Kasumi-1 (cell line): Measurements from ENCODE around the gene RPP25L.
"Not testable (repeated sequence)": the region's sequence is repeated elsewhere in the genome, so short reads cannot be mapped to it uniquely, and the experiment has no call there.

Source experiments
- DNase-seq, 2 experiments: peaks; one replicate each; lab custom pipeline; 2025; lab: John Stamatoyannopoulos, UW

Gene RPP25L, protein sequence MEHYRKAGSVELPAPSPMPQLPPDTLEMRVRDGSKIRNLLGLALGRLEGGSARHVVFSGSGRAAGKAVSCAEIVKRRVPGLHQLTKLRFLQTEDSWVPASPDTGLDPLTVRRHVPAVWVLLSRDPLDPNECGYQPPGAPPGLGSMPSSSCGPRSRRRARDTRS

DNA sequence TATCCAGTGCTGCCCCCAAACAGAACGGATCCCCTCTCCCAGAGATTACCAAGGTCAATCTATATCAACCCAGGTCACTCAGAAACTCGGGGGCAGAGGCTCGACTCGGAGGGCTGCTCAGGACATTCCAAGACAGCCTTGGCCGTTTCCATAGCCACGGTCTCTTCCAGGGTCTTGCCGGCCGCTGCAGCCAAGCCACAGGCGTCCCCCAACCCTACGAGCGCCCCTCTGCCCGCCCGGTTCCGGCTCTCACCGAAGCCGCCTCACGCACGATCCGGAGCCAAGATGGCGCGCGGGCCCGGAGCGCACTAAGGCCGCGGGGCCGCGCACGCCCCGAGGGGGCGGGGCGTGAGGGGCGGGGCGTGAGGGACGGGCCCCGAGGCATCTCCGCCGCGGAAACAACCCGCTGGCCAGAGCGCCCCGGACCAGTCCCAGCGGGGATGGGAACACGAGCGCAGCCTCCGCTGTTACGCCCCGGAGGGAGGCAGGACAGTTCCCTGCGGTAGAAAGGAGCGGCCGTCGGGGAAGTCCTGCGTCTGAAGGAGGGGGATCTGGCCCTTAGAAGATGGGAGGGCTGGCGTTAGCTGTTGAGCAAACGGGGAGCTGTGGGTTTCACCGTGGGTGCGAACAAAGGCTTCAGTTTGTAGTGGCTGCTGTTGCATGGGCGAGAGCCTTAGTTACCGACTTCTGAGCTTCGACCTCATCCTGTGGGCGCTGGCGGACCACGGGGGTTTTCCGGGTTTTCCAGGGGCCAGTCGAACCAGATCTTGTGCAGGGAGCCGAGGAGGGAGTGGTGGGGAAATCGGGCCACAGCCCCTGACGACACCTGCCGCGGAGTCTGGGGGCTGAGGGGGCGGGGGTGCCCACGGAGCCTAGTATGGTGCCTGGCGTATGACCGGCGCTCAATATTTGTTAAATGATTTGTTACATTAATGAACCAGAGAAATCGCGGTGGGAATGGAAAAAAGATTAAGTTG, at the start of gene RPP25L:
TSS of gene RPP25L (minus strand) at position 287 of the 977 bp plus-strand sequence. CDS start 801 bp downstream, outside the sequence.
- DNase-seq, result peak; percentile 53 to 57

- DNase-seq, result no peak
Measured at GRCh38 chr9:34659592-34660253, 47.8 kb upstream of the RPP25L start.

DNA sequence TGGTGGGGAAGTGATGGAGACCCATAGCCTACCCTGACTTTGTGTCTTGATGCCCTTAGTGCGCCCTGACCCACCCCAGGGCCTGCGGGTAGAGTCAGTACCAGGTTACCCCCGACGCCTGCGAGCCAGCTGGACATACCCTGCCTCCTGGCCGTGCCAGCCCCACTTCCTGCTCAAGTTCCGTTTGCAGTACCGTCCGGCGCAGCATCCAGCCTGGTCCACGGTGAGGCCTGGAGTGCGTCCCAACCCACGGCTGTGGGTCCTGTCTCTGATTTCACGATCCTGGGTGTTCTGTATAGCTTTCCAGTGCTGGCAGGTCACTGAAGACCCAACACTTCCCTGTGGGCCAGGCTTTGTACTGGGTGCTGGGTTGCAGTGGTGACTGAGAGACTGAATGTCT, 46.6 kb upstream of the RPP25L start:
- no peak for DNase-seq

- no peak for DNase-seq
Measured at GRCh38 chr9:34656992-34657391, 45.1 kb upstream of the RPP25L start.

GRCh38 chr9:34655394-34655793, 43.5 kb upstream of the RPP25L start:
- DNase-seq, result no peak

- no peak for DNase-seq
Measured at GRCh38 chr9:34654323-34655051, 42.6 kb upstream of the RPP25L start.

GRCh38 chr9:34653151-34654072, 41.5 kb upstream of the RPP25L start:
- peak in 1 of 2 experiments; percentile 33 for DNase-seq

GRCh38 chr9:34652602-34653000, 40.7 kb upstream of the RPP25L start:
- DNase-seq, result no peak

GRCh38 chr9:34651876-34652601, 40.1 kb upstream of the RPP25L start, which contains the start of gene IL11RA:
Gene IL11RA, plus strand, starts transcription at chr9:34652185. Its CDS starts 3,033 bp downstream, at chr9:34655218.
- DNase-seq, result no peak

- DNase-seq, result no peak
Measured at GRCh38 chr9:34651321-34651720, 39.4 kb upstream of the RPP25L start.

GRCh38 chr9:34650816-34651215, 38.9 kb upstream of the RPP25L start:
- DNase-seq, result no peak

GRCh38 chr9:34648673-34649072, 36.8 kb upstream of the RPP25L start:
- no peak for DNase-seq

DNA sequence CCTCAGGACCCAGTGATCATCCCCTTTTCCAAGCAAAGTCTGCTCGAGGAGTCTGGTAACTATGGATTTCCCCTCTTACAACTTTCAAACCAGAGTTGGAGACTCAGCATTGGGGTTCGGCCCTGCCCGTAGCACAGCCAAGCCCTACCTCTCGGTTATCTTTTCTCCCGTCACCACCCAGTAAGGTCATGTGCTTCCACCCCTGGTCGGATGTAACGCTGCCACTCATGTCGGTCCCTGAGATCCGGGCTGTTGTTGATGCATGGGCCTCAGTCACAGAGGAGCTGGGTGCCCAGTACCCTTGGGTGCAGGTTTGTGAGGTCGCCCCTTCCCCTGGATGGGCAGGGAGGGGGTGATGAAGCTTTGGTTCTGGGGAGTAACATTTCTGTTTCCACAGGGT, 35.8 kb upstream of the RPP25L start:
- DNase-seq, result no peak

- peak in 1 of 2 experiments; percentile 59 for DNase-seq
Measured at GRCh38 chr9:34647084-34647403, 35.1 kb upstream of the RPP25L start.

DNA sequence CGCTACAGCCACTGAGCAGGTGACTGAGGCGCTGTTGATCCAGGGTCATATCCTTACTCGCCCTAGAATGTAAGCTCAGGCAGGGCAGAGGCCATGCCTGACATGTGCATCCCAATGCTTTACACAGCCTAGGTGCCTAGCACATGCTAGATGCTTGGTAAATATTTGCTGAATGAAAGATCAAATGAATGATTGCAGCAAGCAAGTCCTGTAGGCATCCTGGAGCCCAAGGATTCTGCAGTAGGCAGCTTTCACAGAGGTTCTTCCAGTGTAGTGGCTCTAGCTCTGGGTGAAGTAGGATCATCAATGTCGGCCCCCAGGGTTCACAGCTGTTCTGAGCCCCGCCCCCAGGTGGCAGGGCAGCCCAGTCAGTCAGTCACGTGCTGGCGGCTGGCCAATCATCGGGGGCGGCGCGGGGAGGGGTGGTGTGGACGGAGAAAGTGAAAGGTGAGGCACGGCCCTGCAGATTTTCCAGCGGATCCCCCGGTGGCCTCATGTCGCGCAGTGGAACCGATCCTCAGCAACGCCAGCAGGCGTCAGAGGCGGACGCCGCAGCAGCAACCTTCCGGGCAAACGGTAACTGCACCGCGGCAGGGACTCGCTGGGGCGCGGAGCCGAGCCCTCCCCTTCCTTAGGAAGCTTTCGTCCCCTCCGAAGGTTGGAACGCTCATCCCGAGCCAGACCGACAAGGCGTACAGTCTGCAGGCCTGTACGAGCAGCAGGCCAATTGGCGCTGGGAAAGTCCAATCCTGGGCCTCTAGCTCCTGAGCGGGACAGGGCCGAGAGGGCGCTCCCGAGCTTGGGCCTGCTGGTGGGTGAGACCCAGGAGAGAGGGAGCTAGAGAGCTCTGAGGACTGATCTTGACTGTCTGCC, 34.5 kb upstream of the RPP25L start, which contains the start of gene GALT:
TSS of gene GALT (plus strand) at position 465 of the 873 bp plus-strand sequence. CDS start at position 495, 30 bp downstream.
- peak; percentile 85 to 87 for DNase-seq

DNA sequence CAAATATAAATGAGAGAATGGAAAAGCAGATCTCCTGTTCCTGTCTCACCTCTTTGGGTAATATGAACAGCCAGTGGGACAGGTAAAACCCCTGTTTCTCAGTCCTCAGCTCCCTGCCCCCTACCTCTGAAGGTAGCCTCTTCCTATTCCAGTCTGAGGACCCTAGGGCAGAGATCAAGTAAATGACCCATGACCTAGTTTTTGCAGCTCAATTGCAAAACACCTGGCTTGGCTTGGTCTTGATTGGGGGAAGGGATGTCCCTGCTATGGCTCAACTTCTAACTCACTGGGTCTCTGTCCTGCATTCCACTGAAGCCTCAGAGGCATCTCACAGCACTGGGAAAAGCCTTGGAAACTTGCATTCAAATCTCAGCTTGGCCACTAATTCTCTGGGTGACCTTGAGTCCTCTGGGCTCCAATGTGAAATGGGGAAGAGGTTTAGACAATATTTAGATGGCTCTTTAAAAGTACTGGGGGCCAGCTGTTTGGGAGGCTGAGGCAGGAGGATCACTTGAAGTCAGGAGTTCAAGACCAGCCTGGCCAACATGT, 32.9 kb upstream of the RPP25L start:
- no peak for DNase-seq

DNA sequence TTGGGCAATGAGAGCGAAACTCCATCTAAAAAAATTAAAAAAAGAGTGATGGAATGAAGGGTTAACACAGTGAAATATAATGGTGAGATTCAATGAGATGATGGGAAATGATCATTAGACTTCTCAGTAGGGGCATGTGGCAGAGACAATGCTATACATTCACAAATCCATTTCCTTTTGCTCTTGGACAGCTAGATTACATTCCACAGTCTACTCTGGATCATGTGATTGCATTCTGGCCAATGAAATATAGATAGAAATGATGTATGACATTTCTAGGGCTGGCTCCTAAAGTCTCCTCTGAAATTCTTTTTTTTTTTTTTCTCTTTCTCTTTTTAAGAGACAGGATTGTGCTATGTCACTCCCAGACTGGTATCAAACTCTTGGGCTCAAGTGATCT, 30.8 kb upstream of the RPP25L start:
- no peak for DNase-seq

DNA sequence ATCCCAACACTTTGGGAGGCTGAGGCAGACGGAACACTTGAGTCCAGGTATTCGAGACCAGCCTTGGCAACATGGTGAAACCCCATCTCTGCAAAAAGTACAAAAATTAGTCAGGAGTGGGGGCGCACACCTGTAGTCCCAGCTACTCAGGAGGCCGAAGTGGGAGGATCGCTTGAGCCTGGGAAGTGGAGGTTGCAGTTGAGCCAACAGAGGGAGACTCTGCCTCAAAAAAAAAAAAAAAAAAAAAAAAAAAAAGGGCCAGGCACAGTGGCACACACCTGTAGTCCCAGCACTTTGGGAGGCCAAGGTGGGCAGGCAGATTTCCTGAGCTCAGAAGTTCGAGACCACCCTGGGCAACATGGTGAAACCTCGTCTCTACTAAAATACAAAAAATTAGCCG, 27.4 kb upstream of the RPP25L start:
- DNase-seq, result not testable (repeated sequence)

- no peak for DNase-seq
Measured at GRCh38 chr9:34638138-34638445, 26.2 kb upstream of the RPP25L start.
